Skeletal muscle satellite cell (primary cell): ENCODE data around the gene COQ8B.

Experiments used
- H3K27me3 ChIP-seq: 2 replicates; pipeline ENCODE4 v1.7.0; 2013; ENCODE audit warnings: low read length; ENCODE audit not compliant: control insufficient read depth, insufficient read depth
- H3K36me3 ChIP-seq: 2 replicates; pipeline ENCODE4 v1.7.0; 2013; ENCODE audit warnings: mild to moderate bottlenecking, control low read depth, low read length; ENCODE audit not compliant: insufficient read depth
- H3K4me1 ChIP-seq: 2 replicates; pipeline ENCODE4 v1.7.0; 2013; ENCODE audit warnings: low read length; ENCODE audit not compliant: control insufficient read depth, insufficient read depth
- H3K4me2 ChIP-seq: 2 replicates; pipeline ENCODE4 v1.7.0; 2013; ENCODE audit warnings: mild to moderate bottlenecking, low read length
- H3K4me3 ChIP-seq: 2 replicates; pipeline ENCODE4 v1.7.0; 2013; ENCODE audit warnings: low read length
- H3K9ac ChIP-seq: 2 replicates; pipeline ENCODE4 v1.7.0; 2013; ENCODE audit warnings: mild to moderate bottlenecking, low read depth, low read length, moderate library complexity
- H3K9me3 ChIP-seq: replicated peaks from 2 replicates; pipeline ENCODE4 v1.7.0; 2013; ENCODE audit warnings: mild to moderate bottlenecking, control low read depth, low read length

Gene COQ8B

DNA sequence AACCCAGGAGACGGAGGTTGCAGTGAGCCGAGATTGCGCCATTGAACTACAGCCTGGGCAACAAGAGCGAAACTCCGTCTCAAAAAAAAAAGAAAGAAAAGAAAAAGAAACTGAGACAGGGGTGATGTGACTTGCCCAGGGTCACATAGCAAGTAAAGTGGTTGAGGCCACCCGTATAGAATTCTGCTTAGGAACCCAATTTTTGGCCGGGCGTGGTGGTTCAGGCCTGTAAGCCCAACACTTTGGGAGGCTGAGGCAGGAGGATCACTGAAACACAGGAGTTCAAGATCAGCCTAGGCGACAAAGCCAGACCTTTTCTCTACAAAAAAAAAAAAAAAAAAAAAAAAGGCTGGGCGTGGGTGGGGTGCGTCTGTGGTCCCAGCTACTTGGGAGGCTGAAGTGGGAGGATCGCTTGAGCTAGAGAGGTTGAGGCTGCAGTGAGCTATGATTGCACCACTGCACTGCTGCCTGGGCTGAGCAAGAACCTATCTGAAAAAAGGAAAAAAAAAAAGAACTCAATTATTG, 35.6 kb upstream of the COQ8B start:
- H3K36me3 ChIP-seq: peaks cover 33% of the 10 kb centered on the region
- peak overlapping the region; percentile 96 for H3K9ac ChIP-seq
- peak overlapping the region; percentile 96 for H3K4me2 ChIP-seq
- peaks cover 29% of the 10 kb centered on the region for H3K4me1 ChIP-seq
- H3K9me3 ChIP-seq: no peaks in the 10 kb centered on the region
- H3K27me3 ChIP-seq: no peaks in the 10 kb centered on the region
- peak overlapping the region; percentile 90 for H3K4me3 ChIP-seq

DNA sequence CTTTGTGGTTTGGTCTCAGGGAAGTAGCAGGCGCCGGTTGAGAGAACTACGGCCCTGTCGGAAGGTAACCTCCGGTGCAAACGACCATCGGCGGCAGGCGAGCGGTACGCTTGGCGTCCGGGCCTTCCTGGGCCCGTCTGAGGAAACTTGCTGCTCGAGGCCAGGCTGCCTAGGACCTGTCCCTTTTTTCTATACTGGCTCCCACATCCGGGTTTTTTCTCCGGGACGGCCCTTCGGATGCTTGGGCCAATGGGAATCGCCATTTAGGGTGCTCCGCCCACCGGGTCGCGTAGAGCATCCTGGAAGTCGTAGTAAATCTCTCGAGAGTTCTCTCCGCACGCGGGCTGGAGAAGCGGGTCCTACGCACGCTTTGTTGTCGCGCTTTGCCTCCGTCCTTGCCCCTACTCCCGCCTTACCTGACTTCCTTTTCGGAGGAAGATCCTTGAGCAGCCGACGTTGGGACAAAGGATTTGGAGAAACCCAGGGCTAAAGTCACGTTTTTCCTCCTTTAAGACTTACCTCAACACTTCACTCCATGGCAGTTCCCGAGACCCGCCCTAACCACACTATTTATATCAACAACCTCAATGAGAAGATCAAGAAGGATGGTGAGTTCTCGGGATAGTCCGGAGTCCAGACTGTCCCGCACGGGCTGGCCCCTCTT, 34.3 kb upstream of the COQ8B start, which contains the start of gene SNRPA:
Gene SNRPA (plus strand): TSS at position 330 of the 664 bp plus-strand sequence. CDS start 206 bp downstream, at position 536.
- Histone ChIP-seq H3K9ac (peak within 1 kb of the TSS; percentile 96), H3K4me3 (peak within 1 kb of the TSS; percentile 90), H3K36me3 (peaks cover 23% of the 10 kb centered on the region), H3K9me3 (no peaks in the 10 kb centered on the region), H3K27me3 (no peaks in the 10 kb centered on the region), H3K4me1 (peaks cover 29% of the 10 kb centered on the region), H3K4me2 (peak within 1 kb of the TSS; percentile 99)

DNA sequence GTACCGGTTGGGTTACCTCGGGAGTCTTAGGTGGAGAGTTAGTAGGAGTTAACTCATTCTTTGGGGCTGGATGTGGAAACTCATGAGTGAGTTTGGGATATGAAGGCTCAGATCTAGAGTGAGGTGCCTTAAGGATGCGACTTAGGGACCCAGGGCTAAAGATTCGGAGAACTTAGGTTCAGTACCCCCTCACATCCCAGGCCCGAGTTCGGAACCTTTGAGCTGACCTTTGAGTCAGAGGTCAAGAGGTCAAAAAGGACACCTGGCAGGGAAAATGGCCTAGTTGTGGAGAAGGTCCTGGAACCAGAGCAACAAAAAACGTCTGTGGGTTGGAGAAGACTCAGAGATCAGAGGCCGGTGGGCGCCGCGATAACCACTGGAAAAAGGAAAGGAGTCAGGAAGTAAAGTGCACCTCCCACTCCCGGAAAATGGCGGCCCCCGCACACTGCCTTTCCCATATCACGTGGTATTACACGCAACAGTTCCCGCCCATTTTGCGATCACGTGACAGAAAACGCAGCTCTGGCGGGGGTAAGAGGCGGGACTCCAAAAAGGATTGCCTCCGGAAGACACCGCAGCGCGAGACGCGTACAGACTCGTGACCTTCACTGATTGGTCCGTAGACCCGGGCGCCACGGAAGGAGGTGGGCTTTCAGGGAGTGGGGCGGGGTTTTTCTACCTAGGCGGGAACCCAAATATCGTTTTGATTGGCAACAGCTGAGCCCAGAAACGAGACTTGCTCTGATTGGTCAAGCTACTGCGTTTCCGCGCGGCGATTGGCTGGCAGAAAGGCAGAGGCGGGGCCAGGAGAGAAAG, 33.6 kb upstream of the COQ8B start, which contains the start of gene ACTMAP:
Gene ACTMAP (minus strand): TSS at position 420 of the 816 bp plus-strand sequence. CDS start 674 bp downstream, outside the sequence.
- Histone ChIP-seq H3K36me3 (peaks cover 16% of the 10 kb centered on the region), H3K4me1 (peaks cover 32% of the 10 kb centered on the region), H3K9ac (peak within 1 kb of the TSS; percentile 96), H3K4me3 (peak within 1 kb of the TSS; percentile 90), H3K27me3 (no peaks in the 10 kb centered on the region), H3K9me3 (no peaks in the 10 kb centered on the region), H3K4me2 (peak within 1 kb of the TSS; percentile 99)

DNA sequence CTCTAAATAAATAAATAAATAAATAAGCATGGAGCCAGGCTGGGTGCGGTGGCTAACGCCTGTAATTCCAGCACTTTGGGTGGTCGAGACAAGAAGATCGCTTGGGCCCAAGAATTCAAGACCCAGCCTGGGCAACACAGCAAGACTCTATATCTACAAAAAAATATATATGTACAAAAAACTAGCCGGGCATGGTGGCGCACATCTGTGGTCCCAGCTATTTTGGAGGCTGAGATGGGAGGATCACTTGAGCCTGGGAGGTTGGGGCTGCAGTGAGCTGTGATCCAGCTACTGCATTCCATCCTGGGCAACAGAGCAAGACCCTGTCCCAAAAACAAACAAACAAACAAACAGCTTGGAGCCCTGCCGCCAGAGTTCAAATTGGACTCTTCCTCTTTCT, 30.9 kb upstream of the COQ8B start:
- no peak overlapping the region for H3K4me3 ChIP-seq
- no peak overlapping the region for H3K9ac ChIP-seq
- no peak overlapping the region for H3K4me2 ChIP-seq
- peaks cover 25% of the 10 kb centered on the region for H3K4me1 ChIP-seq
- no peaks in the 10 kb centered on the region for H3K27me3 ChIP-seq
- no peaks in the 10 kb centered on the region for H3K36me3 ChIP-seq
- H3K9me3 ChIP-seq: no peaks in the 10 kb centered on the region

DNA sequence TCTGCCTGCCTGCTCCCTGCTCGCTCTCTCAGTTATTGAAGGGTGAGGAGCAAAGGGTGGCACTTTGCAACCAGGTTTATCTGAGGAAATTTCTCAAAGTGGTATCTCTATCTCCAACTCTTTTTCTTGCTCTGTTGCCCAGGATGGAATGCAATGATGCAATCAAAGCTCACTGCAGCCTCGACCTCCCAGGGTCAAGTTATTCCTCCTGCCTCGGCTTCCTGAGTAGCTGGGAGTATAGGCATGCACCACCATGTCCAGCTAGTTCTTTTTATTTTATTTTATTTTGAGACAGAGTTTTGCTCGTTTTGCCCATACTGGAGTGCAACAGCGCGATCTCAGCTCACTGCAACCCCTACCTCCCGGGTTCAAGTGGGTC, 28.7 kb upstream of the COQ8B start:
- H3K9ac ChIP-seq: no peak overlapping the region
- no peaks in the 10 kb centered on the region for H3K9me3 ChIP-seq
- no peak overlapping the region for H3K4me3 ChIP-seq
- peaks cover 21% of the 10 kb centered on the region for H3K4me1 ChIP-seq
- no peaks in the 10 kb centered on the region for H3K27me3 ChIP-seq
- peaks cover under 1% of the 10 kb centered on the region for H3K36me3 ChIP-seq
- no peak overlapping the region for H3K4me2 ChIP-seq

DNA sequence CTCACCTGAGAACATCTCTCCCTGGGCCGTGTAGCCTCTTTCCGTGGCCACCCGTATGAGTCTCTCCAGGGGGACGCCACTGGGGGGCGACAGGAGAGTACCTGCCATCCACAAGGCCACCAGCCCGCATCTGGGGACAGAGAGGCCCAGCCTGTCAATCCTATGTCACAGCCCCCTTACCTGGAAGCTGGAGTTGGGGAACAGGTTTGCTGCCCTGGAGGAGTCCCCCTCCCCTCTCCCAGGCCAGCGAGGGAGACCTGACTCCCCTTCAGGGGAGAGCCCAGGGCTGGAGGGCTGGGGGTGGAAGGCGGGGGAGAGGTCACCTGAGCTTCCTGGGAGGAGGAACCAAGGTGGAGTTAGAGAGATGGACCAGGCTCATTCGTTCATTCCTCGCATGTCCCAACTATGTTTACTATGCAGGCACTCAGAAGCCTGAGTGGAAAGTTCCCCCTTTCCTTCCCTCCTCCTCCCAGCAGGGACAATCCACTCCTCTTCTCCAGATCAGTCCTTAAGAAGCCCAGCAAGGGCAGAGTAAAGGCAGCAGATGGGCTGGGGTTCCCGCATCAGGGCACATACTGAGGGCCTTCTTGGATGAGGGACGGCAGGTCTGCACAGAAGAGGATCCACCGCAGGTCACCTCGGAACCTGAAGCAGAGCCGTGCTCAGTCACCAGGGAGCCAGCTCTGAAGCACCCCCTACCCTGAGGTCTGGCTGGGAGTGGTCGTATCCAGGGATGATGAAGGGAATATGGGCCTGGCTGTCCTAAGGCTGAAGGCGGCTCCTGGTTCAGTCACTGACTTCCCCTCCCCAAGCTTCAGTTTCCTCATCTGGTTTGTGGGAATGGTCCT, 28.1 kb upstream of the COQ8B start:
- Histone ChIP-seq H3K9ac (no peak overlapping the region), H3K36me3 (peaks cover 6% of the 10 kb centered on the region), H3K4me3 (no peak overlapping the region), H3K4me1 (peaks cover 17% of the 10 kb centered on the region), H3K4me2 (no peak overlapping the region), H3K9me3 (no peaks in the 10 kb centered on the region), H3K27me3 (no peaks in the 10 kb centered on the region)

DNA sequence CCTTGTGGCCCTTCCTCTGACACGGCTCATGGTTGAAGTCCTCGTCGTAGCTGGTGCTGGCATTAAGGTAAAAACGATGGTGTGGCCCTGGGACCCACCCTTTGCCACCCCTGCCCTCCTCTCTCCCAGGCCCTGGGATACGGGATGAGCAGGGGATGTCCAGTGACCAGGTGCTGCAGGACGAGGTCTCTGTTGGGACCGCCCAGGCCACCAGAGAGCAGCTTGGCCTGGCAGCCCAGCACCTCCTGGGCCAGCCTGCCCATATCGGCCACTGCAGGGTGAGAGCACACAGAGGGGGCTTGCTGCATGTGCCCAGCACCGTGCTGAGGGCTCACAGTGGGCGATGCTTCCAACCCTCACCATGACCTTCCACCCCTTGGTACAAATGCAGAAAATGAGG, 27.2 kb upstream of the COQ8B start:
- Histone ChIP-seq H3K27me3 (no peaks in the 10 kb centered on the region), H3K4me1 (peaks cover 10% of the 10 kb centered on the region), H3K4me3 (no peak overlapping the region), H3K36me3 (peaks cover 15% of the 10 kb centered on the region), H3K4me2 (no peak overlapping the region), H3K9ac (no peak overlapping the region), H3K9me3 (no peaks in the 10 kb centered on the region)

DNA sequence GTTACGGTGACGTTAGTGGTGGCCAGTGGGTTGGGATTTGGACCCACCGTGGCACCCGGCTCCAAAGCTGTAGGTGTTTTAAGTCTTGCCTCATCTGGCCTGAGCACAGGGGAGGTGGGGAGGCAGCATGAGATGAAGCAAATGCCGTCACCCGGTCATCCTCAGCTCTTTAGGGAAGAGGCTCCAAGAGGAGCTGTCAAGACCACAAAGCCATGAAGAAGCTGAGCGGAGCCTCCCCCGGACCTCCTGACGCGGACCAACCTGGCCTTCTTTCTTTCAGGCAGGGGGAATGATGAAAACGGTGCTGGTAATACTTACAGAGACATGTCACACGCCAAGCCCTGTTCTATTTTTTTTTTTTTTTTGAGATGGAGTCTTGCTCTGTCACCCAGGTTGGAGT, 26.2 kb upstream of the COQ8B start:
- no peaks in the 10 kb centered on the region for H3K27me3 ChIP-seq
- H3K36me3 ChIP-seq: peaks cover 20% of the 10 kb centered on the region
- H3K9ac ChIP-seq: no peak overlapping the region
- H3K4me3 ChIP-seq: no peak overlapping the region
- H3K9me3 ChIP-seq: no peaks in the 10 kb centered on the region
- H3K4me1 ChIP-seq: peaks cover 10% of the 10 kb centered on the region
- no peak overlapping the region for H3K4me2 ChIP-seq

DNA sequence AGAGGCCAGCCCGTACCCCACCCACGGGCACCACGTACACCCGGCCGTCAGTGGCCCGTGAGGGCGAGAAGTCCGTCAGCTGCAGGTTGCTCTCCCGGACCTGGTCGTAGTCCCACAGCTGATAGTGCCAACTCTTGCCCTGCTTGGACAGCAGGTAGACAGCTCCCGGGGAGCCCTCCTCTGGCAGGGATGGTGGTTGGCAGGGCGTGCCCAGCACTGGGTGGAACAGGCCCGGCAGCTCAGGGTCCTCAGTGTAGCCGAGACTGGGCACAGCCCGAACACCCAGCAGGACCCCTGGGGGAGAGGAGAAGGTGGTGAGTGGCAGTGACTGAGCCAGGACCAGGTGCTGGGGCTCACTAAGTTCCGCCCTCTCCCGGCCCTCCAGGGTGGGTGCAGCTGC, 25.8 kb upstream of the COQ8B start:
- no peak overlapping the region for H3K9ac ChIP-seq
- H3K27me3 ChIP-seq: no peaks in the 10 kb centered on the region
- no peak overlapping the region for H3K4me3 ChIP-seq
- H3K9me3 ChIP-seq: no peaks in the 10 kb centered on the region
- peaks cover 23% of the 10 kb centered on the region for H3K36me3 ChIP-seq
- no peak overlapping the region for H3K4me2 ChIP-seq
- peaks cover 10% of the 10 kb centered on the region for H3K4me1 ChIP-seq

DNA sequence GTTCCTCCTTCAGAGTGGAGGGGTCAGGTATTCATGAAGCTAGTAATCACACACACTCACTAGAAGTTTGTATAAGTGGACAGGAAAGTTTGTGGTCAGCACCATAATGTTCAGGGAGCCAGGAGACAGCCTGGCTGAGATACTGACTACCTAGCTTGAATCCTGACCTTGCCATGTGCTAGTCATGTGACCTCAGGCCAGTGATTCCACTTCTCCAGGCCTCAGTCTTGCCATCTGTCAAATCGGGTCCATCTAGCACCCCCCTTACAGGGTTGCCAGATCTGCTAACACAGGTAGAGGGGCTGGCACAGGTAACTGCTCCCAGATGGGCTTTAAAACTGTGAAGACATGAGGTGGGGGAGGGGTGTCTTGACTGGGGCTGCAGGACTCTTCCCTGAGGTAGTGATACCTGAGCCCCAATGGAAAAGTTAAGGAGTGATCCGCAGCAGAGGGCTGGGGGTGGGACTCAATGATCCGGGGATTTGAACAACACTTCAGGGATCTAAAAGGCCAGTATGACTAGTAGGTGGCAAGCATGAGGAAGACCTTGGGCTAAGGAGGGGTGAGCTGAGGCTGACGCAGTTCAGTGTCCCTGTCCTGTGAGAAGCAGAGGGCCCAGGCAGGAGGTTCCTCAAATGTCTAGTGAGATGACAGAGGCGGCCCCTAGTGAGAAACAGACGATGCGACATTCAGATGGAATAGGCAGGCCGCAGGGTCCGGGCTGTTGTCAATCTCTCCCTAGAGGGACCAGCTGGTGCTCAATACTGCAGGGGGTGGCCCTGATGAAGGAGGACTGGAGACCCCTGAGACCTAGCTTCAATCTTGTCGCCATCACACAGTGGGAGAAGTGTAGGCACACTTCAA, 25.1 kb upstream of the COQ8B start:
- Histone ChIP-seq H3K36me3 (peaks cover 30% of the 10 kb centered on the region), H3K4me1 (peaks cover 10% of the 10 kb centered on the region), H3K4me2 (no peak overlapping the region), H3K27me3 (no peaks in the 10 kb centered on the region), H3K4me3 (no peak overlapping the region), H3K9me3 (no peaks in the 10 kb centered on the region), H3K9ac (no peak overlapping the region)
